GM23248 (cell line): ENCODE data around the gene RNASE7.

Experiments
- EZH2 ChIP-seq: fragments of 200-600 bp; sonication (generic); IDR thresholded peaks from 2 replicates; pipeline ENCODE4 v1.6.1; 2018; ENCODE audit warnings: antibody characterized with exemption, mild to moderate bottlenecking; ENCODE audit not compliant: insufficient read depth, poor library complexity, severe bottlenecking
- EZH2phosphoT487 ChIP-seq: fragments of 200-600 bp; sonication (generic); IDR thresholded peaks from 2 replicates; pipeline ENCODE4 v1.6.1; 2018; ENCODE audit warnings: antibody characterized with exemption, moderate library complexity, mild to moderate bottlenecking, low read depth; ENCODE audit not compliant: insufficient read depth

- TF ChIP-seq EZH2 = no peak
- TF ChIP-seq EZH2phosphoT487 = no peak
Measured at GRCh38 chr14:21088687-21089086, 46.5 kb downstream of the RNASE7 start.
